ENCODE measurements around the gene TMCC1.

TMCC1 gene

GRCh38 chr3:129739634-129740033, 153.9 kb downstream of the TMCC1 start:
- no peak for DNase-seq (ENCODE audit: extremely low read depth, low read depth)
- H3K4me3 ChIP-seq (replicated peaks; ENCODE audit: low read depth, low read length) = no peak overlapping the region
- no peak for TF ChIP-seq CTCF (IDR thresholded peaks at IDR 0.05; ENCODE audit: low read depth, low read length, missing control alignments)

GRCh38 chr3:129738172-129738571, 155.3 kb downstream of the TMCC1 start:
- TF ChIP-seq CTCF (IDR thresholded peaks at IDR 0.05; ENCODE audit: low read depth, low read length, missing control alignments) = no peak
- no peak for DNase-seq (ENCODE audit: extremely low read depth, low read depth)
- no peak overlapping the region for H3K4me3 ChIP-seq (replicated peaks; ENCODE audit: low read depth, low read length)

- DNase-seq (ENCODE audit: extremely low read depth, low read depth) = no peak
- H3K4me3 ChIP-seq (replicated peaks; ENCODE audit: low read depth, low read length) = no peak overlapping the region
- no peak for TF ChIP-seq CTCF (IDR thresholded peaks at IDR 0.05; ENCODE audit: low read depth, low read length, missing control alignments)
These were observed 157.4 kb downstream of the TMCC1 start for GRCh38 chr3:129736070-129736469.

GRCh38 chr3:129735638-129736037, 157.9 kb downstream of the TMCC1 start:
- H3K4me3 ChIP-seq (replicated peaks; ENCODE audit: low read depth, low read length) = no peak overlapping the region
- no peak for DNase-seq (ENCODE audit: extremely low read depth, low read depth)
- no peak for TF ChIP-seq CTCF (IDR thresholded peaks at IDR 0.05; ENCODE audit: low read depth, low read length, missing control alignments)

- H3K4me3 ChIP-seq (replicated peaks; ENCODE audit: low read depth, low read length) = no peak overlapping the region
- no peak for DNase-seq (ENCODE audit: extremely low read depth, low read depth)
- no peak for TF ChIP-seq CTCF (IDR thresholded peaks at IDR 0.05; ENCODE audit: low read depth, low read length, missing control alignments)
These were observed 159.1 kb downstream of the TMCC1 start for GRCh38 chr3:129734449-129734848.

- DNase-seq (ENCODE audit: extremely low read depth, low read depth) = no peak
- no peak overlapping the region for H3K4me3 ChIP-seq (replicated peaks; ENCODE audit: low read depth, low read length)
These were observed 161.2 kb downstream of the TMCC1 start for GRCh38 chr3:129732200-129732876.

More at GRCh38 chr3:129732200-129732876, 161.2 kb downstream of the TMCC1 start:
- TF ChIP-seq CTCF (IDR thresholded peaks at IDR 0.05; ENCODE audit: low read depth, low read length, missing control alignments) = no peak
